Measurements from ENCODE around the gene RAB37. TPM values are rescaled to one million over a fixed set of nuclear protein-coding genes. Genes with fewer than 3 reads are reported as not detected.

Gene RAB37
- total and polyA plus RNA-seq, 2 donors from 2014 or later, result 1.7 to 5.6 TPM

GRCh38 chr17:74737299-74738050, 419 bp downstream of the RAB37 start:
- TF ChIP-seq, protein P1, sequence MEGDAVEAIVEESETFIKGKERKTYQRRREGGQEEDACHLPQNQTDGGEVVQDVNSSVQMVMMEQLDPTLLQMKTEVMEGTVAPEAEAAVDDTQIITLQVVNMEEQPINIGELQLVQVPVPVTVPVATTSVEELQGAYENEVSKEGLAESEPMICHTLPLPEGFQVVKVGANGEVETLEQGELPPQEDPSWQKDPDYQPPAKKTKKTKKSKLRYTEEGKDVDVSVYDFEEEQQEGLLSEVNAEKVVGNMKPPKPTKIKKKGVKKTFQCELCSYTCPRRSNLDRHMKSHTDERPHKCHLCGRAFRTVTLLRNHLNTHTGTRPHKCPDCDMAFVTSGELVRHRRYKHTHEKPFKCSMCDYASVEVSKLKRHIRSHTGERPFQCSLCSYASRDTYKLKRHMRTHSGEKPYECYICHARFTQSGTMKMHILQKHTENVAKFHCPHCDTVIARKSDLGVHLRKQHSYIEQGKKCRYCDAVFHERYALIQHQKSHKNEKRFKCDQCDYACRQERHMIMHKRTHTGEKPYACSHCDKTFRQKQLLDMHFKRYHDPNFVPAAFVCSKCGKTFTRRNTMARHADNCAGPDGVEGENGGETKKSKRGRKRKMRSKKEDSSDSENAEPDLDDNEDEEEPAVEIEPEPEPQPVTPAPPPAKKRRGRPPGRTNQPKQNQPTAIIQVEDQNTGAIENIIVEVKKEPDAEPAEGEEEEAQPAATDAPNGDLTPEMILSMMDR (IDR thresholded peaks at IDR 0.05; ENCODE audit: borderline replicate concordance, extremely low read depth, insufficient read depth), result no peak
- H3K27me3 ChIP-seq (ENCODE audit: control insufficient read depth, insufficient read depth, low read length), result no peaks in the 10 kb centered on the region
- no peak overlapping the region for H3K4me3 ChIP-seq (ENCODE audit: low read length in 3 of 3)
- H3K36me3 ChIP-seq (ENCODE audit: control insufficient read depth in 2 of 3, insufficient read depth in 3 of 3, low read length in 3 of 3), result no peaks in the 10 kb centered on the region
- DNase-seq, result peak in 4 of 5 donors; percentile 74 to 82 (median 78)
- no peaks in the 10 kb centered on the region for H3K9me3 ChIP-seq (ENCODE audit: control insufficient read depth in 2 of 3, insufficient read depth in 1 of 3, low read length in 3 of 3)
- no peak overlapping the region for H3K27ac ChIP-seq (ENCODE audit: low read depth in 2 of 2, low read length in 2 of 2)
- no peak overlapping the region for H3K9ac ChIP-seq (ENCODE audit: low read length in 3 of 3)
- FAIRE-seq, result no peak
- peaks cover 0 to 14% (median 0%) of the 10 kb centered on the region in 3 donors for H3K4me1 ChIP-seq (ENCODE audit: control insufficient read depth in 2 of 3, insufficient read depth in 2 of 3, low read depth in 1 of 3, low read length in 3 of 3)
- intact Hi-C loops (cut with DNase I), result no loop called here

- no peak for FAIRE-seq
- peak in 3 of 5 donors; percentile 42 to 88 (median 59) for DNase-seq
- Histone ChIP-seq H3K9ac (ENCODE audit: low read length in 3 of 3) (no peak overlapping the region), H3K4me3 (ENCODE audit: low read length in 3 of 3) (no peak overlapping the region), H3K9me3 (ENCODE audit: control insufficient read depth in 2 of 3, insufficient read depth in 1 of 3, low read length in 3 of 3) (no peaks in the 10 kb centered on the region), H3K4me1 (ENCODE audit: control insufficient read depth in 2 of 3, insufficient read depth in 2 of 3, low read depth in 1 of 3, low read length in 3 of 3) (peaks cover 0 to 14% (median 0%) of the 10 kb centered on the region in 3 donors), H3K27ac (ENCODE audit: low read depth in 2 of 2, low read length in 2 of 2) (no peak overlapping the region), H3K36me3 (ENCODE audit: control insufficient read depth in 2 of 3, insufficient read depth in 3 of 3, low read length in 3 of 3) (no peaks in the 10 kb centered on the region), H3K27me3 (ENCODE audit: control insufficient read depth, insufficient read depth, low read length) (no peaks in the 10 kb centered on the region)
- intact Hi-C loops (cut with DNase I), result no loop called here
- TF ChIP-seq, protein P1 (IDR thresholded peaks at IDR 0.05; ENCODE audit: borderline replicate concordance, extremely low read depth, insufficient read depth), result no peak
Measured at GRCh38 chr17:74738051-74738996, 1.3 kb downstream of the RAB37 start.

GRCh38 chr17:74739227-74739831, 2.3 kb downstream of the RAB37 start:
- TF ChIP-seq, protein P1 (IDR thresholded peaks at IDR 0.05; ENCODE audit: borderline replicate concordance, extremely low read depth, insufficient read depth), result no peak
- Histone ChIP-seq H3K4me3 (ENCODE audit: low read length in 3 of 3) (no peak overlapping the region), H3K27me3 (ENCODE audit: control insufficient read depth, insufficient read depth, low read length) (no peaks in the 10 kb centered on the region), H3K36me3 (ENCODE audit: control insufficient read depth in 2 of 3, insufficient read depth in 3 of 3, low read length in 3 of 3) (no peaks in the 10 kb centered on the region), H3K4me1 (ENCODE audit: control insufficient read depth in 2 of 3, insufficient read depth in 2 of 3, low read depth in 1 of 3, low read length in 3 of 3) (peaks cover 0 to 14% (median 0%) of the 10 kb centered on the region in 3 donors), H3K9ac (ENCODE audit: low read length in 3 of 3) (no peak overlapping the region), H3K9me3 (ENCODE audit: control insufficient read depth in 2 of 3, insufficient read depth in 1 of 3, low read length in 3 of 3) (no peaks in the 10 kb centered on the region), H3K27ac (ENCODE audit: low read depth in 2 of 2, low read length in 2 of 2) (no peak overlapping the region)
- FAIRE-seq, result no peak
- intact Hi-C loops (cut with DNase I), result no loop called here
- no peak for DNase-seq

All from kidney (tissue), 14 donors.